ENCODE results near the gene DDX49.

GRCh38 chr19:18905058-18905456, 14.5 kb upstream of the DDX49 start:
- no peak for TF ChIP-seq CTCF (IDR thresholded peaks at IDR 0.05; ENCODE audit: low read depth, low read length, missing input control)
- no peak for TF ChIP-seq ZBTB33 (IDR thresholded peaks at IDR 0.05)
- TF ChIP-seq MAX (IDR thresholded peaks at IDR 0.05): no peak
- no peak for TF ChIP-seq JUND (IDR thresholded peaks at IDR 0.05)
- no peak for TF ChIP-seq YY1 (IDR thresholded peaks at IDR 0.05)
- no peak for TF ChIP-seq GABPA (IDR thresholded peaks at IDR 0.05 in 1 of 2, conservative IDR thresholded peaks at IDR 0.05 in 1 of 2)
- no peak for TF ChIP-seq RXRA (IDR thresholded peaks at IDR 0.05)
- TF ChIP-seq REST (IDR thresholded peaks at IDR 0.05): no peak
- no peak for TF ChIP-seq SP1 (IDR thresholded peaks at IDR 0.05)
- no peak for TF ChIP-seq EGR1 (IDR thresholded peaks at IDR 0.05; ENCODE audit: low read depth in 2 of 2)
